GM23338 (cell line): ENCODE measurements around the gene CCDC197. TPM values are rescaled to one million over a fixed set of nuclear protein-coding genes. Genes with fewer than 3 reads are reported as not detected.

Experiments used
- ATAC-seq: fragments of 200-7000 bp; cut with Tn5 transposase; 3 replicates; pipeline ENCODE4 v1.9.1; 2020
- DNase-seq: peaks from one replicate; pipeline ENCODE4 v3.0.0-alpha.2; 2015; ENCODE audit warnings: low spot score
- H2AFZ ChIP-seq: fragments of 200-600 bp; sonication (generic); 2 replicates; pipeline ENCODE4 v1.8.0; 2016; ENCODE audit warnings: antibody characterized with exemption, mild to moderate bottlenecking, moderate library complexity
- H3F3A ChIP-seq: fragments of 200-600 bp; sonication (generic); replicated peaks from 2 replicates; pipeline ENCODE4 v1.8.0; 2017; ENCODE audit warnings: antibody characterized with exemption, mixed run types, low read depth
- H3K27ac ChIP-seq: fragments of 200-600 bp; sonication (generic); 2 replicates; pipeline ENCODE4 v1.6.1; 2016; ENCODE audit warnings: low read depth
- H3K27me3 ChIP-seq: fragments of 200-600 bp; sonication (generic); 2 replicates; pipeline ENCODE4 v1.8.0; 2016; ENCODE audit warnings: mild to moderate bottlenecking, mixed run types, moderate library complexity; ENCODE audit not compliant: insufficient read depth
- H3K36me3 ChIP-seq: fragments of 200-600 bp; sonication (generic); 2 replicates; pipeline ENCODE4 v1.8.0; 2016; ENCODE audit warnings: mild to moderate bottlenecking; ENCODE audit not compliant: insufficient read depth
- H3K4me1 ChIP-seq: fragments of 200-600 bp; sonication (generic); 2 replicates; pipeline ENCODE4 v1.8.0; 2016; ENCODE audit warnings: mild to moderate bottlenecking, moderate library complexity; ENCODE audit not compliant: insufficient read depth
- H3K4me2 ChIP-seq: fragments of 200-600 bp; sonication (generic); 2 replicates; pipeline ENCODE4 v1.7.1; 2017; ENCODE audit warnings: mixed run types
- H3K4me3 ChIP-seq: fragments of 200-600 bp; sonication (generic); 2 replicates; pipeline ENCODE4 v1.6.1; 2016; ENCODE audit warnings: mixed run types
- H3K79me2 ChIP-seq: fragments of 200-600 bp; sonication (generic); replicated peaks from 2 replicates; pipeline ENCODE4 v1.8.0; 2017; ENCODE audit warnings: mild to moderate bottlenecking; ENCODE audit not compliant: insufficient read depth
- H3K9me2 ChIP-seq: fragments of 200-600 bp; sonication (generic); 2 replicates; pipeline ENCODE4 v1.8.0; 2017; ENCODE audit not compliant: insufficient read depth
- H4K20me1 ChIP-seq: fragments of 200-600 bp; sonication (generic); replicated peaks from 2 replicates; pipeline ENCODE4 v1.8.0; 2017; ENCODE audit warnings: mild to moderate bottlenecking; ENCODE audit not compliant: insufficient read depth
- H3K27ac Mint-ChIP-seq: 2 replicates; pipeline ENCODE4 v1.8.0; 2020; ENCODE audit warnings: inconsistent platforms, mild to moderate bottlenecking, moderate library complexity, mixed read lengths
- H3K27me3 Mint-ChIP-seq: 3 replicates; pipeline ENCODE4 v1.8.0; 2022; ENCODE audit warnings: low read depth, mild to moderate bottlenecking, moderate library complexity, mixed read lengths, inconsistent platforms; ENCODE audit not compliant: insufficient read depth, poor library complexity
- H3K36me3 Mint-ChIP-seq: 3 replicates; pipeline ENCODE4 v1.8.0; 2021; ENCODE audit warnings: low read depth, mild to moderate bottlenecking, inconsistent platforms, moderate library complexity, mixed read lengths
- H3K4me1 Mint-ChIP-seq: 3 replicates; pipeline ENCODE4 v1.8.0; 2020; ENCODE audit warnings: mild to moderate bottlenecking, inconsistent platforms, mixed read lengths
- H3K4me3 Mint-ChIP-seq: 3 replicates; pipeline ENCODE4 v1.8.0; 2021; ENCODE audit warnings: moderate library complexity, mild to moderate bottlenecking, inconsistent platforms, mixed read lengths
- H3K9me3 Mint-ChIP-seq: 3 replicates; pipeline ENCODE4 v1.8.0; 2020; ENCODE audit warnings: moderate library complexity, mild to moderate bottlenecking, inconsistent platforms, mixed read lengths
- CREB1 ChIP-seq: fragments of 250-450 bp; sonication (Bioruptor Pico); IDR thresholded peaks from 2 replicates; pipeline ENCODE4 v1.5.0; 2020; ENCODE audit warnings: low read depth, mild to moderate bottlenecking, moderate library complexity
- EZH2 ChIP-seq: fragments of 200-600 bp; sonication (generic); IDR thresholded peaks from one replicate; pipeline ENCODE4 v1.8.0; 2017; ENCODE audit warnings: antibody characterized with exemption, mild to moderate bottlenecking, low read depth; ENCODE audit not compliant: unreplicated experiment
- JUNB ChIP-seq: IDR thresholded peaks from one replicate; pipeline ENCODE4 v1.6.1; 2016; ENCODE audit warnings: antibody characterized with exemption; ENCODE audit not compliant: unreplicated experiment
- NANOG ChIP-seq: IDR thresholded peaks from 2 replicates; pipeline ENCODE4 v1.6.1; 2016; ENCODE audit warnings: antibody characterized with exemption, borderline replicate concordance
- POLR2AphosphoS5 ChIP-seq: IDR thresholded peaks from 2 replicates; pipeline ENCODE4 v1.6.1; 2016; ENCODE audit warnings: antibody characterized with exemption, low read depth
- ZNF331 ChIP-seq: fragments of 250-450 bp; sonication (Bioruptor Pico); IDR thresholded peaks from 2 replicates; pipeline ENCODE4 v1.5.0; 2020; ENCODE audit warnings: low read depth, mild to moderate bottlenecking, moderate library complexity
- polyA plus RNA-seq: library from polyadenylated mRNA; unstranded; fragments of >200 nt; fragmentation: Nextera tagmentation; extraction: Ambion mirVana; gene quantifications from 2 replicates; pipeline ENCODE4 v1.2.1, GENCODE V29; 2016
- total RNA-seq: library from RNA; depleted of rRNA; stranded (reverse); fragments of >200 nt; shearing (Covaris generic); gene quantifications from 2 replicates; pipeline ENCODE4 v1.2.3, GENCODE V29; 2014
- TF ChIP-seq, protein P1 (sequence below): IDR thresholded peaks from 2 replicates; pipeline ENCODE4 v1.6.1; 2016; ENCODE audit warnings: antibody characterized with exemption
- TF ChIP-seq, protein P2 (sequence below): IDR thresholded peaks from one replicate; pipeline ENCODE4 v1.6.1; 2018; ENCODE audit warnings: antibody characterized with exemption; ENCODE audit not compliant: unreplicated experiment
- TF ChIP-seq, protein P3 (sequence below): fragments of 250-450 bp; sonication (Bioruptor Pico); IDR thresholded peaks from 2 replicates; pipeline ENCODE4 v1.5.0; 2020; ENCODE audit warnings: mild to moderate bottlenecking, moderate library complexity

CCDC197 gene
- total and polyA plus RNA-seq, 2 experiments from 2014 or later, result not detected

DNA sequence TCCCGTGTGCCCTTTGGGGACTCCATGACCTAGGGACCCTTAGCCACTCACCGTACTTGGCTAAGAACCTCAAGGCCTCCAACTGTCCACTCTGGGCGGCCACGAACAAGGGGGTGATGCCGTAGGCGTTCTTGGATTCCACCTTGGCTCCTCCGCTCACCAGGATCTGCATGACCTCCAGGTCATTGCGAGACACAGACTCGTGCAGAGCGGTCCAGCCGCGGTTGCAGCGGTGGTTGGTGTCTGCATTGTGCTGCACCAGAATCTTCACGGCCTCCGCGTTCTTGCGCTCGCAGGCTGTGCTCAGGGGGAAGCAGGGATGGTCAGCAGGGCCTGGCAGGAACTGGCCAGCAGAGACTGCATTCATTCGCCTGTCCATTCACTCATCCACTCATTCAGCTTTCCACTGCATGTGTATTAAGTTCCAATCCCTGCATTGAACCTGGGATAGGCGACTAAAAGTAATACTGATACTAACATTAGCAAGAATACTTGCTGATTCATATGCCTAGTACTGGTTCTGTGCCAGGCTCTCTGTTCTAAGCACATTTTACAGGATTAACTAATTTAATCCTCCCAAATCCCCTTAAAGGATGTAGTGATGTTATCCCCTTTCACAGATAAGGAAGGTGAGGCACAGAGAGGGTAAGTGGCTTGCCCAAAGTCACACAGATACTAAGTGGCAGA is 46.0 kb upstream of the CCDC197 start:
- Mint-ChIP-seq H3K27ac (no peak overlapping the region), H3K9me3 (no peaks in the 10 kb centered on the region), H3K27me3 (peaks cover 7% of the 10 kb centered on the region), H3K4me1 (peaks cover 16% of the 10 kb centered on the region), H3K36me3 (no peaks in the 10 kb centered on the region), H3K4me3 (no peak overlapping the region)
- no peaks in the 10 kb centered on the region for H3K79me2 ChIP-seq
- H4K20me1 ChIP-seq, result no peaks in the 10 kb centered on the region
- TF ChIP-seq CREB1 (CRISPR knock-in tag) (no peak), ZNF331 (CRISPR knock-in tag) (no peak), NANOG (no peak), EZH2 (no peak), JUNB (no peak), POLR2AphosphoS5 (no peak)
- TF ChIP-seq, protein P1, sequence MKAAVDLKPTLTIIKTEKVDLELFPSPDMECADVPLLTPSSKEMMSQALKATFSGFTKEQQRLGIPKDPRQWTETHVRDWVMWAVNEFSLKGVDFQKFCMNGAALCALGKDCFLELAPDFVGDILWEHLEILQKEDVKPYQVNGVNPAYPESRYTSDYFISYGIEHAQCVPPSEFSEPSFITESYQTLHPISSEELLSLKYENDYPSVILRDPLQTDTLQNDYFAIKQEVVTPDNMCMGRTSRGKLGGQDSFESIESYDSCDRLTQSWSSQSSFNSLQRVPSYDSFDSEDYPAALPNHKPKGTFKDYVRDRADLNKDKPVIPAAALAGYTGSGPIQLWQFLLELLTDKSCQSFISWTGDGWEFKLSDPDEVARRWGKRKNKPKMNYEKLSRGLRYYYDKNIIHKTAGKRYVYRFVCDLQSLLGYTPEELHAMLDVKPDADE, result no peak
- TF ChIP-seq, protein P2, sequence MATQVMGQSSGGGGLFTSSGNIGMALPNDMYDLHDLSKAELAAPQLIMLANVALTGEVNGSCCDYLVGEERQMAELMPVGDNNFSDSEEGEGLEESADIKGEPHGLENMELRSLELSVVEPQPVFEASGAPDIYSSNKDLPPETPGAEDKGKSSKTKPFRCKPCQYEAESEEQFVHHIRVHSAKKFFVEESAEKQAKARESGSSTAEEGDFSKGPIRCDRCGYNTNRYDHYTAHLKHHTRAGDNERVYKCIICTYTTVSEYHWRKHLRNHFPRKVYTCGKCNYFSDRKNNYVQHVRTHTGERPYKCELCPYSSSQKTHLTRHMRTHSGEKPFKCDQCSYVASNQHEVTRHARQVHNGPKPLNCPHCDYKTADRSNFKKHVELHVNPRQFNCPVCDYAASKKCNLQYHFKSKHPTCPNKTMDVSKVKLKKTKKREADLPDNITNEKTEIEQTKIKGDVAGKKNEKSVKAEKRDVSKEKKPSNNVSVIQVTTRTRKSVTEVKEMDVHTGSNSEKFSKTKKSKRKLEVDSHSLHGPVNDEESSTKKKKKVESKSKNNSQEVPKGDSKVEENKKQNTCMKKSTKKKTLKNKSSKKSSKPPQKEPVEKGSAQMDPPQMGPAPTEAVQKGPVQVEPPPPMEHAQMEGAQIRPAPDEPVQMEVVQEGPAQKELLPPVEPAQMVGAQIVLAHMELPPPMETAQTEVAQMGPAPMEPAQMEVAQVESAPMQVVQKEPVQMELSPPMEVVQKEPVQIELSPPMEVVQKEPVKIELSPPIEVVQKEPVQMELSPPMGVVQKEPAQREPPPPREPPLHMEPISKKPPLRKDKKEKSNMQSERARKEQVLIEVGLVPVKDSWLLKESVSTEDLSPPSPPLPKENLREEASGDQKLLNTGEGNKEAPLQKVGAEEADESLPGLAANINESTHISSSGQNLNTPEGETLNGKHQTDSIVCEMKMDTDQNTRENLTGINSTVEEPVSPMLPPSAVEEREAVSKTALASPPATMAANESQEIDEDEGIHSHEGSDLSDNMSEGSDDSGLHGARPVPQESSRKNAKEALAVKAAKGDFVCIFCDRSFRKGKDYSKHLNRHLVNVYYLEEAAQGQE, result no peak
- TF ChIP-seq, protein P3, sequence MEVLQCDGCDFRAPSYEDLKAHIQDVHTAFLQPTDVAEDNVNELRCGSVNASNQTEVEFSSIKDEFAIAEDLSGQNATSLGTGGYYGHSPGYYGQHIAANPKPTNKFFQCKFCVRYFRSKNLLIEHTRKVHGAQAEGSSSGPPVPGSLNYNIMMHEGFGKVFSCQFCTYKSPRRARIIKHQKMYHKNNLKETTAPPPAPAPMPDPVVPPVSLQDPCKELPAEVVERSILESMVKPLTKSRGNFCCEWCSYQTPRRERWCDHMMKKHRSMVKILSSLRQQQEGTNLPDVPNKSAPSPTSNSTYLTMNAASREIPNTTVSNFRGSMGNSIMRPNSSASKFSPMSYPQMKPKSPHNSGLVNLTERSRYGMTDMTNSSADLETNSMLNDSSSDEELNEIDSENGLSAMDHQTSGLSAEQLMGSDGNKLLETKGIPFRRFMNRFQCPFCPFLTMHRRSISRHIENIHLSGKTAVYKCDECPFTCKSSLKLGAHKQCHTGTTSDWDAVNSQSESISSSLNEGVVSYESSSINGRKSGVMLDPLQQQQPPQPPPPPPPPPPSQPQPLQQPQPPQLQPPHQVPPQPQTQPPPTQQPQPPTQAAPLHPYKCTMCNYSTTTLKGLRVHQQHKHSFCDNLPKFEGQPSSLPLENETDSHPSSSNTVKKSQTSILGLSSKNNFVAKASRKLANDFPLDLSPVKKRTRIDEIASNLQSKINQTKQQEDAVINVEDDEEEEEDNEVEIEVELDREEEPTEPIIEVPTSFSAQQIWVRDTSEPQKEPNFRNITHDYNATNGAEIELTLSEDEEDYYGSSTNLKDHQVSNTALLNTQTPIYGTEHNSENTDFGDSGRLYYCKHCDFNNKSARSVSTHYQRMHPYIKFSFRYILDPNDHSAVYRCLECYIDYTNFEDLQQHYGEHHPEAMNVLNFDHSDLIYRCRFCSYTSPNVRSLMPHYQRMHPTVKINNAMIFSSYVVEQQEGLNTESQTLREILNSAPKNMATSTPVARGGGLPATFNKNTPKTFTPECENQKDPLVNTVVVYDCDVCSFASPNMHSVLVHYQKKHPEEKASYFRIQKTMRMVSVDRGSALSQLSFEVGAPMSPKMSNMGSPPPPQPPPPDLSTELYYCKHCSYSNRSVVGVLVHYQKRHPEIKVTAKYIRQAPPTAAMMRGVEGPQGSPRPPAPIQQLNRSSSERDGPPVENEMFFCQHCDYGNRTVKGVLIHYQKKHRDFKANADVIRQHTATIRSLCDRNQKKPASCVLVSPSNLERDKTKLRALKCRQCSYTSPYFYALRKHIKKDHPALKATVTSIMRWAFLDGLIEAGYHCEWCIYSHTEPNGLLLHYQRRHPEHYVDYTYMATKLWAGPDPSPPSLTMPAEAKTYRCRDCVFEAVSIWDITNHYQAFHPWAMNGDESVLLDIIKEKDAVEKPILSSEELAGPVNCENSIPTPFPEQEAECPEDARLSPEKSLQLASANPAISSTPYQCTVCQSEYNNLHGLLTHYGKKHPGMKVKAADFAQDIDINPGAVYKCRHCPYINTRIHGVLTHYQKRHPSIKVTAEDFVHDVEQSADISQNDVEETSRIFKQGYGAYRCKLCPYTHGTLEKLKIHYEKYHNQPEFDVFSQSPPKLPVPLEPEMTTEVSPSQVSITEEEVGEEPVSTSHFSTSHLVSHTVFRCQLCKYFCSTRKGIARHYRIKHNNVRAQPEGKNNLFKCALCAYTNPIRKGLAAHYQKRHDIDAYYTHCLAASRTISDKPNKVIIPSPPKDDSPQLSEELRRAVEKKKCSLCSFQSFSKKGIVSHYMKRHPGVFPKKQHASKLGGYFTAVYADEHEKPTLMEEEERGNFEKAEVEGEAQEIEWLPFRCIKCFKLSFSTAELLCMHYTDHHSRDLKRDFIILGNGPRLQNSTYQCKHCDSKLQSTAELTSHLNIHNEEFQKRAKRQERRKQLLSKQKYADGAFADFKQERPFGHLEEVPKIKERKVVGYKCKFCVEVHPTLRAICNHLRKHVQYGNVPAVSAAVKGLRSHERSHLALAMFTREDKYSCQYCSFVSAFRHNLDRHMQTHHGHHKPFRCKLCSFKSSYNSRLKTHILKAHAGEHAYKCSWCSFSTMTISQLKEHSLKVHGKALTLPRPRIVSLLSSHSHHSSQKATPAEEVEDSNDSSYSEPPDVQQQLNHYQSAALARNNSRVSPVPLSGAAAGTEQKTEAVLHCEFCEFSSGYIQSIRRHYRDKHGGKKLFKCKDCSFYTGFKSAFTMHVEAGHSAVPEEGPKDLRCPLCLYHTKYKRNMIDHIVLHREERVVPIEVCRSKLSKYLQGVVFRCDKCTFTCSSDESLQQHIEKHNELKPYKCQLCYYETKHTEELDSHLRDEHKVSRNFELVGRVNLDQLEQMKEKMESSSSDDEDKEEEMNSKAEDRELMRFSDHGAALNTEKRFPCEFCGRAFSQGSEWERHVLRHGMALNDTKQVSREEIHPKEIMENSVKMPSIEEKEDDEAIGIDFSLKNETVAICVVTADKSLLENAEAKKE (CRISPR knock-in tag), result no peak
- no peaks in the 10 kb centered on the region for H3K36me3 ChIP-seq
- no peak overlapping the region for H3K4me3 ChIP-seq
- H3K4me1 ChIP-seq, result no peaks in the 10 kb centered on the region
- no peaks in the 10 kb centered on the region for H3K27me3 ChIP-seq
- ATAC-seq (no peak), DNase-seq (no peak)
- H3K9me2 ChIP-seq, result no peaks in the 10 kb centered on the region
- H3K4me2 ChIP-seq, result no peak overlapping the region
- H3K27ac ChIP-seq, result no peak overlapping the region
- H3F3A ChIP-seq, result no peaks in the 10 kb centered on the region
- no peak overlapping the region for H2AFZ ChIP-seq
